Panc1 (cell line): ENCODE data around the gene TMC3. TPM values are rescaled to one million over a fixed set of nuclear protein-coding genes. Genes with fewer than 3 reads are reported as not detected.

Experiments used
- ATAC-seq: fragments of 200-7000 bp; cut with Tn5 transposase; 2 replicates; pipeline ENCODE4 v1.9.1; 2020; ENCODE audit warnings: mild to moderate bottlenecking, moderate library complexity
- BruUV-seq: library from RNA; stranded (reverse); fragments of 400-500 nt; replicated peaks from 2 replicates; lab custom pipeline; 2021; lab: Mats Ljungman, UMichigan
- CTCF ChIA-PET: fragments of 300-600 bp; sonication (Branson Sonifier 250); formaldehyde crosslinking; loops from one replicate; lab custom pipeline; 2022; ENCODE audit warnings: antibody characterized with exemption; lab: Charles Lee
- POLR2A ChIA-PET: fragments of 300-600 bp; sonication (Branson Sonifier 250); formaldehyde crosslinking; loops from one replicate; lab custom pipeline; 2022; ENCODE audit warnings: antibody characterized with exemption; lab: Charles Lee
- DNase-seq: peaks from one replicate; pipeline ENCODE4 v3.0.0-alpha.2; 2010; ENCODE audit warnings: low read depth, low spot score
- H3K27ac ChIP-seq: 2 replicates; pipeline ENCODE4 v1.5.1; 2011; ENCODE audit warnings: mild to moderate bottlenecking, low read length, inconsistent platforms
- H3K27me3 ChIP-seq: fragments of 200-500 bp; sonication (Bioruptor generic); 2 replicates; pipeline ENCODE4 v1.6.0; 2014; ENCODE audit warnings: low read length, inconsistent platforms; ENCODE audit not compliant: control insufficient read depth, insufficient read depth
- H3K36me3 ChIP-seq: fragments of 200-500 bp; sonication (Bioruptor generic); 2 replicates; pipeline ENCODE4 v1.5.1; 2014; ENCODE audit warnings: inconsistent platforms, mild to moderate bottlenecking, low read length, moderate library complexity; ENCODE audit not compliant: control insufficient read depth, insufficient read depth
- H3K4me1 ChIP-seq: 2 replicates; pipeline ENCODE4 v1.5.1; 2011; ENCODE audit warnings: inconsistent platforms, mild to moderate bottlenecking, low read length, moderate library complexity; ENCODE audit not compliant: control insufficient read depth, insufficient read depth
- H3K4me3 ChIP-seq, 2 experiments: 2 replicates each; pipeline ENCODE4 v1.5.1; 2011 to 2012; ENCODE audit warnings: low read depth in 2 of 2, low read length in 2 of 2, mild to moderate bottlenecking in 2 of 2, inconsistent platforms in 1 of 2, moderate library complexity in 1 of 2
- H3K9me3 ChIP-seq: fragments of 200-500 bp; sonication (Bioruptor generic); 2 replicates; pipeline ENCODE4 v1.5.1; 2014; ENCODE audit warnings: low read depth, mild to moderate bottlenecking, inconsistent platforms, low read length, moderate library complexity; ENCODE audit not compliant: control insufficient read depth, insufficient read depth
- POLR2AphosphoS5 ChIP-seq: IDR thresholded peaks from 2 replicates; pipeline ENCODE4 v1.6.1; 2012; ENCODE audit warnings: mild to moderate bottlenecking, low read depth, low read length, moderate library complexity
- REST ChIP-seq, 2 experiments: IDR thresholded peaks; 2 replicates each; pipeline ENCODE4 v1.6.1; 2011 to 2012; ENCODE audit warnings: low read depth in 2 of 2, control low read depth in 1 of 2, low read length in 1 of 2, mild to moderate bottlenecking in 1 of 2, moderate library complexity in 1 of 2; ENCODE audit not compliant: insufficient read depth in 1 of 2
- SIN3A ChIP-seq: IDR thresholded peaks from 2 replicates; pipeline ENCODE4 v1.6.1; 2012; ENCODE audit warnings: low read depth, mild to moderate bottlenecking, low read length, moderate library complexity, borderline replicate concordance; ENCODE audit not compliant: insufficient read depth
- TCF7L2 ChIP-seq: IDR thresholded peaks from 2 replicates; pipeline ENCODE4 v1.6.1; 2011; ENCODE audit warnings: mild to moderate bottlenecking, low read depth, low read length, inconsistent platforms
- in situ Hi-C: cut with HindIII; loops from 2 replicates; pipeline ENCODE4 v1.10.0; 2016; ENCODE audit warnings: low sequenced_read_pairs, low pct_unique_long_range_greater_than_20kb
- intact Hi-C: fragments of 100-400 bp; cut with micrococcal nuclease; formaldehyde crosslinking; loops from one replicate; pipeline ENCODE4 v1.10.0; 2022; ENCODE audit not compliant: unreplicated experiment
- total RNA-seq: library from RNA; stranded (reverse); gene quantifications from one replicate; pipeline ENCODE4 v1.2.1, GENCODE V29; 2021; ENCODE audit not compliant: unreplicated experiment
- TF ChIP-seq, protein P1 (sequence below): fragments of 450-650 bp; IDR thresholded peaks from 2 replicates; pipeline ENCODE4 v1.5.1; 2017; ENCODE audit warnings: mild to moderate bottlenecking

TMC3 gene
- total RNA-seq, 1 experiment from 2014 or later, result not detected

- Histone ChIP-seq H3K27me3 (peaks cover 4% of the 10 kb centered on the region; the same call in 1 of the 2 replicates), H3K4me1 (no peaks in the 10 kb centered on the region), H3K4me3 (no peak overlapping the region), H3K27ac (no peak overlapping the region), H3K9me3 (no peaks in the 10 kb centered on the region), H3K36me3 (no peaks in the 10 kb centered on the region)
- ChIA-PET CTCF (no interaction called here), POLR2A (no interaction called here)
- DNase-seq (no peak), ATAC-seq (no peak)
- intact Hi-C loops (no loop called here), in situ Hi-C loops (no loop called here)
- no TSS peak for BruUV-seq
- TF ChIP-seq, protein P1, sequence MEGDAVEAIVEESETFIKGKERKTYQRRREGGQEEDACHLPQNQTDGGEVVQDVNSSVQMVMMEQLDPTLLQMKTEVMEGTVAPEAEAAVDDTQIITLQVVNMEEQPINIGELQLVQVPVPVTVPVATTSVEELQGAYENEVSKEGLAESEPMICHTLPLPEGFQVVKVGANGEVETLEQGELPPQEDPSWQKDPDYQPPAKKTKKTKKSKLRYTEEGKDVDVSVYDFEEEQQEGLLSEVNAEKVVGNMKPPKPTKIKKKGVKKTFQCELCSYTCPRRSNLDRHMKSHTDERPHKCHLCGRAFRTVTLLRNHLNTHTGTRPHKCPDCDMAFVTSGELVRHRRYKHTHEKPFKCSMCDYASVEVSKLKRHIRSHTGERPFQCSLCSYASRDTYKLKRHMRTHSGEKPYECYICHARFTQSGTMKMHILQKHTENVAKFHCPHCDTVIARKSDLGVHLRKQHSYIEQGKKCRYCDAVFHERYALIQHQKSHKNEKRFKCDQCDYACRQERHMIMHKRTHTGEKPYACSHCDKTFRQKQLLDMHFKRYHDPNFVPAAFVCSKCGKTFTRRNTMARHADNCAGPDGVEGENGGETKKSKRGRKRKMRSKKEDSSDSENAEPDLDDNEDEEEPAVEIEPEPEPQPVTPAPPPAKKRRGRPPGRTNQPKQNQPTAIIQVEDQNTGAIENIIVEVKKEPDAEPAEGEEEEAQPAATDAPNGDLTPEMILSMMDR, result no peak
- no peak for TF ChIP-seq TCF7L2
- TF ChIP-seq SIN3A, result no peak
- TF ChIP-seq REST (IDR thresholded peaks at IDR 0.05; ENCODE audit: insufficient read depth in 1 of 2, low read depth in 2 of 2, low read length in 1 of 2), result no peak
- no peak for TF ChIP-seq POLR2AphosphoS5
Measured at GRCh38 chr15:81297147-81297572, 76.9 kb downstream of the TMC3 start.

GRCh38 chr15:81296673-81297072 is 77.3 kb downstream of the TMC3 start:
- Histone ChIP-seq H3K27ac (no peak overlapping the region), H3K9me3 (no peaks in the 10 kb centered on the region), H3K4me3 (no peak overlapping the region), H3K4me1 (no peaks in the 10 kb centered on the region), H3K36me3 (no peaks in the 10 kb centered on the region), H3K27me3 (peaks cover 4% of the 10 kb centered on the region; the same call in 1 of the 2 replicates)
- TF ChIP-seq TCF7L2, result no peak
- no peak for TF ChIP-seq POLR2AphosphoS5
- TF ChIP-seq, protein P1, result no peak
- no peak for TF ChIP-seq SIN3A
- no peak for TF ChIP-seq REST (IDR thresholded peaks at IDR 0.05; ENCODE audit: insufficient read depth in 1 of 2, low read depth in 2 of 2, low read length in 1 of 2)
- no peak for DNase-seq
- POLR2A ChIA-PET, result no interaction called here
- CTCF ChIA-PET, result no interaction called here
- in situ Hi-C loops (no loop called here), intact Hi-C loops (no loop called here)
- BruUV-seq, result no TSS peak
- ATAC-seq, result no peak
